IPS-18c (cell line): ENCODE results near the gene PDZD2.
"Not testable (repeated sequence)": the region's sequence is repeated elsewhere in the genome, so short reads cannot be mapped to it uniquely, and the experiment has no call there.

Experiments used
- H3K4me3 ChIP-seq: 2 replicates; pipeline ENCODE4 v1.7.0; 2013; ENCODE audit warnings: low read depth, mild to moderate bottlenecking, low read length, moderate library complexity; ENCODE audit not compliant: insufficient read depth
- H3K9me3 ChIP-seq: one replicate; pipeline ENCODE4 v1.6.1; 2013; ENCODE audit warnings: mild to moderate bottlenecking, low read length, moderate library complexity; ENCODE audit not compliant: control insufficient read depth, insufficient read depth

PDZD2 gene

DNA sequence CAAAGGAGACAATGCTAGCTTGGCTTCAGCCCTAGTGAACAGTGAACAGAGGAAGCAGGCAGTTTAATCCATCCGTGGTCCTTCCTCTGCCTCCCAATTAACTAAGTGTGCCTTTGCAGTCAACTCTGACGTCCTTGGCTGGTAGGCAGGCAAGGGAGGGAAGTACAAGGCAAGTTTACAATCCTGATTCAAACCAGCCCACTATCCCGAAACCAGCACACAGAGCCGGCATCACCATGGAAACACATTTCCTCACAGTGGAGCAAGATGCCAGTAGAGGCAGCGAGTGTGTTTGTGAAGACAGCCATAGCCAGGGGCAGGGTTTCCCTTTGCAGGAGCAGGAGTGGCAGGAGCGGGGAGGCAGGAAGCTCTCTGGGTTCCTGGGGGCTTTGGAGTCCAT lies 461.3 kb downstream of the PDZD2 start:
- Histone ChIP-seq H3K9me3 (no peaks in the 10 kb centered on the region), H3K4me3 (no peak overlapping the region)

DNA sequence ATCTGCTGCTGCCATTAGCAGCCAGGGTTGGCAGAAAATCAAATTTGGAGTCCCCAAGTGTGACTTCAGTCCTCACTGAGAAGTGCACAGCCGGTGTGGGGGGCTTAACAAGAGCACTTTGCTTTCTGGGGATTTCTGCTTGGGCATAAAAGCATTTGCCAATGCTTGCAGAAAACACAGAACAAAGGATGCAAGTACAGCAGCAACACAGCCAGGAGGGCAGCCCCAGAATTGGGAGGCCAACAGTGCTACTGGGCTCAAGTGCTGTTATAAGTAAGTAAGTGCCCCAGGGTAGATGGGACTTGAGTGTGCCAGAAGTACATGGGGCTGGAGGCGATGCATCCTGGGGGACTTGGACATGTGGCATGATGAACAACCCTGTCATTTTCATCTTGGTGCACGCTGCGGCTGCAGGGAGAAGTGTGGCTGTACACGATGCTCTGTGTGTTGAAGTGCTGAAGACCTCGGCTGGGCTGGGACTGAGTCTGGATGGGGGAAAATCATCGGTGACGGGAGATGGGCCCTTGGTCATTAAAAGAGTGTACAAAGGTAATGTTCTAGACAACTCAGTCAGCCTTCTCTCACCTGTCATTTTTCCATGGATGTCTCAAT lies 461.9 kb downstream of the PDZD2 start:
- H3K4me3 ChIP-seq, result no peak overlapping the region
- no peaks in the 10 kb centered on the region for H3K9me3 ChIP-seq

DNA sequence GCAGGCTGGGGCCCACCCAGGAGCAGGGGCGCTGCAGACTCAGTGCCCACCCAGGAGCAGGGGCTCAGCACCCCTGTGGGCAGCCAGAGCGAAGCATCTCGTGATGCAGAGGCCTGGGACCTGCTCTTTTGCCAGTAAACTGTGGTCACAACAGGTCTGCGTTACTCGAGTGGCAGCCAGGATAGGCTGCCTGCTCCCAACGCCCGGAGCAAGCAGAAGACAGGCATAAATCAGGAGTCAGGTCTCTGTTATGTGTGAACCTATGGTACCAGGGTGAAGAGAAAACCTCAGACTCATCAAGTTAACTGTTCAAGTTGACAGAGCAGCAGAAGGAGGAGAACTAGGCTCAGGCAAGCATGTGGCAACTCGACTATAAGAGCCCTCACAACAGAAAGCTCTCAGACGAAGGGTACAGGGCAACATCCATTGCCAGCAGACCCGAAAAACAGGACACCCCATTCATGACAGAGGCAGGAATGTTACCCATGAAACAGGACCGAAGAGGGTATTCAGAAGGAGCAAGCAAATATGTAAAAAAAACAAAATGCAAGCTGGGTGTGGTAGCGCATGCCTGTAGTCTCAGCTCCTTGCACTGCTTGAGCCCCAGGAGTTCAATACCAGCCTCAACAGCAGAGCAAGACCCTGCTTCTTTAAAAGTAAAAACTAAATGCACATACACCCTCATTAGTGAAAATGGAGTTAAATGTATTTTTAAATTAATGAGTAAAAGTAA lies 463.5 kb downstream of the PDZD2 start:
- Histone ChIP-seq H3K4me3 (no peak overlapping the region), H3K9me3 (no peaks in the 10 kb centered on the region)

DNA sequence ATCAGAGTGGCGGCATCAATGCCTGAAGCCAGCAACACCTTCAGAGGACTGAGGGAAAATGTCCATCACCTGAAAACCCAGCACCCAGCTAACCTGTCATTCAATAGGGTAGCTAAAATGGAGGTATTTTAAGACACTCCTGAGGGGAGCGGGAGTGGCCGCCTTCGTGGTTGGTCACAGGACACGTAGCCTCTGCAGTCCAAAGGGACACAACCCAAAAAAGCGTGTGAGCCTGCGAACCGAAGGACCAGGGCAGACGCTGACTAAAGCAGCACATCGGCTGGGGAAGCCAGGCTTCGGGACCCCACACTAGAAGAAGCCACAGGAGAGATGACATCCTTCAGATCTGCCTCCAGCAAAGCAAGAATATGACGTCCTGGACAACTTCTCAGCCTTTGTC lies 464.6 kb downstream of the PDZD2 start:
- no peak overlapping the region for H3K4me3 ChIP-seq
- H3K9me3 ChIP-seq, result no peaks in the 10 kb centered on the region

DNA sequence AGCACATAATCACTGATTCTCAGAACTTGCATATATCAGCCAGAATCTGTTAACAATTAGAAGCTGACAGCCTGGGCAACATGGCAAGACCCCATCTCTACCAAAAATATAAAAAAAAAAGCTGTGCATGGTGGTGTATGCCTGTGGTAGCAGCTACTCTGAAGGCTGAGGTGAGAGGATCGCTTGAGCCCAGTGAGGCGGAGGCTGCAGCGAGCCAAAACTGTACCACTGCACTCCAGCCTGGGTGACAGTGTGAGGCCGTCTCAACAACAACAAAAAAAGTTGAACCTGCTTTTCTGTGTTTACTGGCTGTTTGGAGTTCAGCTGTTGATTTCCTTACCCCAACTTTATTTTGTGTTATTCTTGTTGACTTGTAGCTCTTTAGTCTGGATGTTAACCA lies 468.4 kb downstream of the PDZD2 start:
- no peaks in the 10 kb centered on the region for H3K9me3 ChIP-seq
- H3K4me3 ChIP-seq, result no peak overlapping the region

DNA sequence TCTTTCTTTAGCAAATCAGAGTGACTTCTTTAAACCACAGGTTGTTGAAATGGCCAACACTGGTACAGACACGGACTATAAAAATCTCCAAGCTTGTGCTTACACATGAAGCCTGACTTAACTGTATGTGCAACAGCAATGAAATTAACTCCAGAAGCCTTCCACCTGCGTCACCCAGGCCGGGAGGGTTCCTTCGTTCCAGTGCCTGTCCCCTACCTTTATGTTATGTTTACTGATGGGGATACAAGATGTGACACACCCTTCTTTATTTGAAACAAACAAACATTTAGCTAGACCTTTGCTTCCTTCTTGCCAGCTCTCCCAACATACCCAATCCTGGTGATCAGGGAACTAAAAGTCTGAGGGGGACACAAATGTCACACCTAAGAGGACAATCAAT lies 469.2 kb downstream of the PDZD2 start:
- Histone ChIP-seq H3K9me3 (no peaks in the 10 kb centered on the region), H3K4me3 (no peak overlapping the region)

DNA sequence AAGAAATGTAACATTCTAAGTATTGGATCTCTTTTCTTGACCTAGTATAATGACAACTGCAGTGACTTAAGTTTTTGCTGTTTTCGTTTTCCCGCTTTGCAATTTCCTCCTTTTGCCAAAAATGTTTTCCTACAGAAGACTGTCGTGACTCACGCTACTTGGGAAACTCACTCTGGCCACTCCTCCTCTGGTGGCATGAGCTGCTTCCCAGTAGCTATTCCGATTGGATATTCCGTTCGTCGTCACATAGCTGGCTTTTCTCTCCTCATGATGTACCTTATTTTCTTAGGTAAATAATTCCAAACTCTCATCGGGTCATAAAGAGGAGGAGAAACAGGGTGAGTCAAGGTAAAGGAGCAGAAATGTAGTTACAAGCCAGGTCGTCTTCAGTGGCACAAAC lies 470.3 kb downstream of the PDZD2 start:
- Histone ChIP-seq H3K9me3 (no peaks in the 10 kb centered on the region), H3K4me3 (no peak overlapping the region)

DNA sequence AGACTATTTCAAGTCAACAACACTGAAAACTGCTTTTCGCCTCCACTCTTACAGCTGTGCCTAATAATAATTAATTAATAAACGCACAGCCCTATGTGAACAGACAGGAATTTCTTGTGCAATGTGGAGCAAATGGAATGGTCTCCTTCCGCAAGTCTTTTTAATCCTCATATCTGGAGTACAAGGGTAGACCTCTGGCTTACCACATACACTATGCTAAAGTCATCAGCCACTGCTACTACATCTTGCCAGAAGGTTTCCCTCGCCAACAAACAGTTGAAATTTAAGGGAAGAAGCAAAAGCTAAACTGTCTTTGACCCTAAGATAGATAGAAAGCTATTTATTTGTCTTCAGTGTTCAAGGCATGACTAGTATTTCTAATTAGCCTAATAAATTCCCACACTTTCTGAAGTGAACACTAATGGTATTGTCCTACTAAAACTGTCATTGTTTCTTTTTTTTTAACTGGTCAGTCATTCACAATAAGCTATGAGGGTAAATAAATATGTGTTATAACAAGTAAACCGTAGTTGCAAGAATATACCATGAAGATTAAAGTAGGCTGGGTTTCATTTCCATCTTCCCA lies 471.3 kb downstream of the PDZD2 start:
- no peak overlapping the region for H3K4me3 ChIP-seq
- no peaks in the 10 kb centered on the region for H3K9me3 ChIP-seq

DNA sequence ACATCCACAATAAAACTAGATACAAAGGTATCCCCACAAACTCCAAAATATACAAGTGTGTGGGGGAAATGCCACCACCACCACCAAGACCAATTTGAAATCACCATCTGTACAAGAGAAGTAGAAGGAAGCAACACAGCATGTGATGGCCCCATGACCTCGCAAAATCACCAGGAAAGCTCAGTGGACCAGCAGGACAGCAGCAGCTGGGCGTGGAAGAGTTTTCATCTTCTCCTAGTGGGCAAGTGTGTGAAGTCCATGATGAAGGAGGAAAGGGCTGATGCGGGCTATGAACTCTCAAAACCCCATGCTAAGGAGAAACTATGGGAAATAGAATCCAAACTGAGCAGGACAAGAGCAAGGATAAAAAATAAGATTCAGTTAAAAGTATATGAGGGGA lies 477.1 kb downstream of the PDZD2 start:
- H3K9me3 ChIP-seq, result no peaks in the 10 kb centered on the region

DNA sequence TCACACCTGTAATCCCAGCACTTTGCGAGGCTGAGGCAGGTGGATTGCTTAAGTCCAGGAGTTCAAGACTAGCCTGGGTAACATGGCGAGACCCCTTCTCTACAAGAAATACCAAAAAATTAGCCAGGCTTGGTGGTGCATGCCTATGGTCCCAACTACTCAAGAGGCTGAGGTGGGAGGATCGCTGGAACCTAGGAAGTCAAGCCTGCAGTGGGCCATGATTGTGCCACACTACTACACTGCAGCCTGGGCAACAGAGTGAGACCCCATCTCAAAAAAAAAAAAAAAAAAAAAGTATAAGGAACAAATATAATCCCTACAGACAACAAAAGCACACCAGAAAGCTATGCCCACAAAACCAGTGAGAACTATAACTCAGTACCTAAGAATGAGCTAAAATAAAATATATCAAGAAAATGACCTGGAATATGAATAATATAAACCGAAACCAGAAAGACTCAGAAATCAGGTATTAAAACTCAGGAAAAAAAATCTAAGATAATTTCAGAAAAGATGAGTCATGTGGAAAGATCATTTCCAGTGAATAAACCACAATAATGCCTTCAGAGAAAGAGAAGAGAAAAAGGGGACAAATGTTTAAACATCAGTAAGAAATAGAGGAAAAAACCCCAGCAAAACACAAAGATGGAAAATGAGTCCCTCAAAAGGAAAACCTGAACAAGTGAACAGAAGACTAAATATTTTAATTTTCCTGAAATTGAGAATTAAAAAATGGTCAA lies 477.8 kb downstream of the PDZD2 start:
- H3K9me3 ChIP-seq, result no peaks in the 10 kb centered on the region
- H3K4me3 ChIP-seq, result no peak overlapping the region

More for the DNA sequence above, 477.1 kb downstream of the PDZD2 start:
- H3K4me3 ChIP-seq, result no peak overlapping the region

DNA sequence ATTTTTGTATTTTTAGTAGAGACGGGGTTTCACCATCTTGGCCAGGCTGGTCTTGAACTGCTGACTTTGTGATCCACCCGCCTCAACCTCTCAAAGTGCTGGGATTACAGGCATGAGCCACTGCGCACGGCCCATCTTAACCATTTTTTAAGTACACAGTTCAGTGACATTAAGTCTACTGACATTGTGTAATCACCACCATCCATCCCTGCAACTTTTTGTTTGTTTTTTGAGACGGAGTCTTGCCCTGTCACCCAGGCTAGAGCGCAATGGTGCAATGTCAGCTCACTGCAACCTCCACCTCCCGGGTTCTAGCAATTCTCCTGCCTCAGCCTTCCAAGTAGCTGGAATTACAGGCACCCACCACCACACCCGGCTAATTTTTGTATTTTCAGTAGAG lies 480.0 kb downstream of the PDZD2 start:
- H3K9me3 ChIP-seq, H3K4me3 ChIP-seq: not testable (repeated sequence)

DNA sequence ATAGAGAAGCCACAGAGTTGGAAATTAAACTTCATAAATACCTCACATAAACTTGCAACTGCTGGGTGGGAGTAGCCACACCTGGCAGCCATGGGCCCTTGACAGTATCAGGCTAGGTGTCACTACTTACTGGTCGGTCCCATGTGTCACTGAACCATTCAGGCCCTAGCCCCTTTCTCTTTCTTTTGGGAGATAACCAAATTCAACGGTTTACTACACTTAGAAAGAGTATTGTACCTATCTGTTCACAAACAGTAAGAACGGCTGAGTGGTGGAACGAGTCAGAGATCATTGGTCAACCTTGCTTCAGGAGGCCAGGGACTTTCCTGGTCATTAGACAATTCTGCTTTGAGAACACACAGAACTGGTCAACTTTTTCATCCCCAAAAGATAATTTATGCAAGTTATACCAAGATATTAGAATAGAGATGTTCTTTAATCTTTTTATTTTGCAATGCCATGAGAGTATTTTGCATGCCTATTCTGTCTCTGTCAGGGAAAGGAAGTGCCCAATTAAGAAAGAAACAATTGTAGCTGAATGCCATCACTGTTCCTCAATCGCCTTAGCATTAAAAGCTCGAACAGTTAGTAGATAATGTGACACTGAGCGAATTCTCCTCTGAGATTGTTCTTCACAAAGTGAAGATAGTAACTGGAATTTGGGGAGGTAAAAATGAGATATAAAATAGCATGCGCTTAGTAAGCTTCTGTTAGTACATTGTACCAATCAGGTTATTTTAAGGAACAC lies 484.3 kb downstream of the PDZD2 start:
- H3K4me3 ChIP-seq, result no peak overlapping the region
- no peaks in the 10 kb centered on the region for H3K9me3 ChIP-seq

DNA sequence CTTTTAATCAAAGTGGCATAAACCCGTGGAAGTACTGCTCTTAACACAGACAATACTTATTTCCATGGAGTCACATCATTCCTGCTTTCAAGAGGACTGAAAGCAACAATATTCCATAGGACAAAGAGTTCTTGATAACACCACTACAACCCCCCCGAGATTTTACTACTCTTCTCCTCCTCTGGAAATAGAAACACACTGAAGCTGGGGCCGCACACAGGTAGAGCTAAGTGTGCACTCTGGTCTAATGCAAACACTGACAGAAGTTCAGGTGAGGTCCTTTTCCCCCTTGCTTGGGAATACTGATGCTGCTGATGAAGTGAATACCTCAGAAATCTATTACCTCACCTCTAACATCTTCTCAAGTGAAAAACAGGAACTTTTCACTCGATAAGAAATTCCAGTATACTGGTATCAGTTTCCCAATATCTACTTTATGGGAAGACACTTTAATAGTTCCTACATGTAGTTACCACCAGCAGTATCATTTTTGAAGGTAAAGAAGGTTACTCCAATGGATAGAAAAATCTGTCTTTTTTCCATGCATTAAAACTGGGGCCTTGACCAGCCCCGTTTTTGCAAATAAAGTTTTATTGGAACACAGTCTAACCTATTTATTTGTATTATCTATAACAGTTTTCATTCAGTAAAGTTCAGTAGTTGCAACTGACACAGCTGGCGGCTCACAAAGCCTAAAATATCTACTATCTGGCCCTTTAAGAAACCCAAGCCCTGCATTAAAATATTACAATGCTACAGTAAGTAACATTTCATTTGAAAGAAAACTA lies 485.2 kb downstream of the PDZD2 start:
- no peaks in the 10 kb centered on the region for H3K9me3 ChIP-seq
- no peak overlapping the region for H3K4me3 ChIP-seq

DNA sequence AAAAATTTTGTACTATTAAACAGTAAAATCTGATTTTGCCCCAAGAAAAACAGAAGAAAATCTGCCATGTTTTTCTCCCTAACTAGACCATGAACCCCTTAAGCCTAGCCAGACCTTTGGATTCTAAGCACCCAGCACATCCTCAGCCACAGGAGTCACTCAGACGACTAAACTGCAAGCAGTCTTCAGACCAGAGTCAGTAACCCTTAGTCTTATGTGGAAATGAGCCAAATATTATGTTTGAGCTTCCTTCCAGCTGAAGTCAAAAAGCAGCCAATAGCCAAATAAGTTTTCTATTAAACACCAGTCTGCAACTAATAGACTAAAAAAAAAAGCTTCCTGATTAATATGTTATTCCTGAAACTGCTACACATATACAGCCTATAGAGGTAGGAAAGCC lies 487.8 kb downstream of the PDZD2 start:
- H3K9me3 ChIP-seq, result no peaks in the 10 kb centered on the region

DNA sequence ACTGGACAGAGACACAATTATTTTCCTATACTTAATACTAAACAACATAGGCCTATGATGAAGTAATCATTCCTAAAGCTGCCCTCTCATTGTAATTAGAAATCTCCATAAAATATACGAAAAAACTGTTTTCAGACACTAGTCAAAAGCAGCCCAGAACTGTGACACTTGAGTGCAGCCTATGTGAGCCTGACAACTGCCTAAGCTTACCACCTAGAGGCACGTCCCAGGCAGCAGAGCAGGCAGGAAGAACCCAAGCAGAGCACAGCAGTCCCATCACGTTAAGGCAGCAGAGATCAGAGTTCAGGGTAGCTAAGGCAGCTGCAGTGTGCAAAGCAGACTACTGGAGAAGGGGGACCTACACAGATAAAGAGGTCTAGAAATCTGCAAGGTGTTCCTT lies 488.8 kb downstream of the PDZD2 start:
- Histone ChIP-seq H3K9me3 (no peaks in the 10 kb centered on the region), H3K4me3 (no peak overlapping the region)

More for the DNA sequence above, 487.8 kb downstream of the PDZD2 start:
- no peak overlapping the region for H3K4me3 ChIP-seq

DNA sequence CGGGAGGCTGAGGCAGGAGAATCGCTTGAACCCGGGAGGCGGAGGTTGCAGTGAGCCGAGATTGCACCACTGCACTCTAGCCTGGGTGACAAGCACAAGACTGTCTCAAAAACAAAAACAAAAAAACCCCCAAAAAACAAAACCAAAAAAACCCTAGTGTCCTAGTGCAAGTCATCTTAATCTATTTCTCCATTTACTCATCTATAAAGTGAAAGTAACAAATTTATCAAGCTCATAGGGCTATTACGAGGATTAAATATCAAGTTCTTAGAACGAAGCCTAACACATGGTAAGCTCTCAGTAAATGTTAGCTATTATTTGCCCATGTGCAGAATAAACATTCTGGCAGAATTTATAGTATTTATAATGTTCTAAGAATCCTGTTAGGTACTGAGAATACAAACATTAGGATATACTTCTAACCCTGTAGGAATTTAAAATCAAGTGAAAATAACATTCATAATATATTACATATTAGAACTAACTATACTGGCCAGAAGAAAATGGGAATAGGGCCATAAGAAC lies 490.2 kb downstream of the PDZD2 start:
- no peaks in the 10 kb centered on the region for H3K9me3 ChIP-seq
- no peak overlapping the region for H3K4me3 ChIP-seq
